ENCODE measurements around the gene CDKN2A. TPM values are rescaled to one million over a fixed set of nuclear protein-coding genes. Genes with fewer than 3 reads are reported as not detected.

Gene CDKN2A
- total RNA-seq, 1 donor from 2014 or later, result not detected

GRCh38 chr9:21998026-21998425, 3.8 kb upstream of the CDKN2A start:
- no peak for DNase-seq (ENCODE audit: low spot score)
- H3K27me3 Mint-ChIP-seq (ENCODE audit: unreplicated experiment), result peaks cover 19% of the 10 kb centered on the region
- H3K4me3 Mint-ChIP-seq (ENCODE audit: unreplicated experiment), result no peak overlapping the region
- no peak for TF ChIP-seq CTCF (IDR thresholded peaks at IDR 0.05; ENCODE audit: unreplicated experiment)
- no peak overlapping the region for H3K27ac Mint-ChIP-seq (ENCODE audit: unreplicated experiment)
- H3K4me1 Mint-ChIP-seq (ENCODE audit: unreplicated experiment), result peaks cover 3% of the 10 kb centered on the region
- peaks cover 7% of the 10 kb centered on the region for H3K36me3 Mint-ChIP-seq (ENCODE audit: low read depth, unreplicated experiment)
- H3K9me3 Mint-ChIP-seq (ENCODE audit: unreplicated experiment), result no peaks in the 10 kb centered on the region

- no peak for TF ChIP-seq CTCF (IDR thresholded peaks at IDR 0.05; ENCODE audit: unreplicated experiment)
- H3K4me3 Mint-ChIP-seq (ENCODE audit: unreplicated experiment), result peak overlapping the region; percentile 47
- H3K27me3 Mint-ChIP-seq (ENCODE audit: unreplicated experiment), result peaks cover 20% of the 10 kb centered on the region
- DNase-seq (ENCODE audit: low spot score), result no peak
- peaks cover 7% of the 10 kb centered on the region for H3K36me3 Mint-ChIP-seq (ENCODE audit: low read depth, unreplicated experiment)
- peaks cover 3% of the 10 kb centered on the region for H3K4me1 Mint-ChIP-seq (ENCODE audit: unreplicated experiment)
- H3K27ac Mint-ChIP-seq (ENCODE audit: unreplicated experiment), result no peak overlapping the region
- no peaks in the 10 kb centered on the region for H3K9me3 Mint-ChIP-seq (ENCODE audit: unreplicated experiment)
These were observed 3.3 kb upstream of the CDKN2A start for GRCh38 chr9:21997480-21997879.

GRCh38 chr9:21996858-21997257, 2.7 kb upstream of the CDKN2A start:
- no peak overlapping the region for H3K27ac Mint-ChIP-seq (ENCODE audit: unreplicated experiment)
- H3K4me3 Mint-ChIP-seq (ENCODE audit: unreplicated experiment), result peak overlapping the region; percentile 10
- no peak for DNase-seq (ENCODE audit: low spot score)

DNA sequence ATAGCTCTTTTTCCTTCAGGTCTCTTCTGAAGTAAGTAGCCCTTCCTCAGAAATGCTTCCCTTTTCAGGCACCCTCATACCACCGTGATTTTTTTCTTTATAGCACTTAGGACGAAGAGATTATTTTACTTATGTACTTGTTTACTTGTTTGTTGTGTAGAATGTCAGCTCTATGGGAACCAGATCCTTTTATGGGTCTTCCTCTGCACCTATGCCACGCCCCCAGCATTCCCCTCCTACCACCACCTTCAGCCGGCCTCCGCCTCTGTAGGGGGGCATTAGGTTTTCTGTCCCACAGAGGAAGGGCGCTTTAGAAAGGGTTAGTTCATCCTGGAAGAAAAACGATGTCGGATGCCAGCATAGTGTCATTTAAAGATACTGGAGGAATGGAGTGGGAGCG, 2.2 kb upstream of the CDKN2A start:
- Mint-ChIP-seq H3K27ac (ENCODE audit: unreplicated experiment) (peak overlapping the region; percentile 61), H3K27me3 (ENCODE audit: unreplicated experiment) (peaks cover 20% of the 10 kb centered on the region), H3K36me3 (ENCODE audit: low read depth, unreplicated experiment) (peaks cover 7% of the 10 kb centered on the region), H3K9me3 (ENCODE audit: unreplicated experiment) (no peaks in the 10 kb centered on the region), H3K4me3 (ENCODE audit: unreplicated experiment) (peak overlapping the region; percentile 59), H3K4me1 (ENCODE audit: unreplicated experiment) (peaks cover 3% of the 10 kb centered on the region)
- no peak for TF ChIP-seq CTCF (IDR thresholded peaks at IDR 0.05; ENCODE audit: unreplicated experiment)
- no peak for DNase-seq (ENCODE audit: low spot score)

More at GRCh38 chr9:21996858-21997257, 2.7 kb upstream of the CDKN2A start:
- Mint-ChIP-seq H3K27me3 (ENCODE audit: unreplicated experiment) (peaks cover 20% of the 10 kb centered on the region), H3K4me1 (ENCODE audit: unreplicated experiment) (peaks cover 3% of the 10 kb centered on the region), H3K36me3 (ENCODE audit: low read depth, unreplicated experiment) (peaks cover 7% of the 10 kb centered on the region), H3K9me3 (ENCODE audit: unreplicated experiment) (no peaks in the 10 kb centered on the region)
- TF ChIP-seq CTCF (IDR thresholded peaks at IDR 0.05; ENCODE audit: unreplicated experiment), result no peak

DNA sequence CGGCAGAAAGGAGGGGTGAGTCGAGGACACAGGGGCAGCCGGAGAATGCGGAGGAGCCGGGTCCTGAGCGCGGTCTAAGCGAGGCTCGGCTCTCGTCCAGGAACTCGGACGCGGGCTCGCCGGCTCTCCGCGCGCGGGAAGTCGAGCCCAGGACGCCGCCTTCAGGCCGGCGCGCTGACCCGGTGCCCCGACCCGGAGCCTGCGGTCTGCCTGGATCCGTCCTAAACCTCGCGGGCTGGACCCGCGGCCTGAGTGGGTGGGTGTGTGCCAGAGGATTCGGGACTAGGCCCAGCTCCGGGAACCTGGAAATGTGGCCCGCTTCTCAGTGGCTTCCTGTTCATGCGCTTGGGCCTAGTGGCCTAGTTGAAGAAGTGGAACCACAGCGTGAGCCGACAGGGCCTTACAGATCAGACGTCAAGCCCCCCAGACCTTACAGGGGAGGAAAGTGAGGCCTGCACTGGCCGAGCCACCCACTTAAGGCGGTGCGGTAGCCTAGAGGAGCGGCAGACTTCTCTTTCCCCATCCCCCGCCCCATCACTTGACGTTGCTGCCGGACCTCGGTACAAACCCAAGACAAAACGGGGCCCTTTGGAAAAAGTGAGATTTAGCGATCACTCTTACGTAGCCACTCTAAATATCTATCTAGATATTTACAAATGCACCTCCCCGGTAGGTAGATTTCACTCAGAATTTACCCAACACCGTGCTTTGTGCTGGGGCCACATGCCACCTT, 1.6 kb upstream of the CDKN2A start:
- H3K9me3 Mint-ChIP-seq (ENCODE audit: unreplicated experiment), result no peaks in the 10 kb centered on the region
- peaks cover 3% of the 10 kb centered on the region for H3K4me1 Mint-ChIP-seq (ENCODE audit: unreplicated experiment)
- peak overlapping the region; percentile 91 for H3K4me3 Mint-ChIP-seq (ENCODE audit: unreplicated experiment)
- H3K36me3 Mint-ChIP-seq (ENCODE audit: low read depth, unreplicated experiment), result peaks cover 7% of the 10 kb centered on the region
- peak; percentile 64 for DNase-seq (ENCODE audit: low spot score)
- peak overlapping the region; percentile 83 for H3K27ac Mint-ChIP-seq (ENCODE audit: unreplicated experiment)
- no peak for TF ChIP-seq CTCF (IDR thresholded peaks at IDR 0.05; ENCODE audit: unreplicated experiment)
- peaks cover 20% of the 10 kb centered on the region for H3K27me3 Mint-ChIP-seq (ENCODE audit: unreplicated experiment)

Data from endothelial cell (in vitro differentiated cells).